Esophagus muscularis mucosa (tissue), 4 donors: ENCODE measurements around the gene SLC39A3. TPM values are rescaled to one million over a fixed set of nuclear protein-coding genes. Genes with fewer than 3 reads are reported as not detected.

Source experiments
- DNase-seq: peaks from one replicate; pipeline ENCODE4 v3.0.0-alpha.2; 2017; ENCODE audit errors: extremely low spot score
- H3K27ac ChIP-seq, 4 donors: fragments of 200-600 bp; sonication (generic); replicated peaks in 1 of 4; 1 replicate in 3 of 4; 2 replicates in 1 of 4; pipeline ENCODE4 v1.5.1; 2016 to 2019; ENCODE audit warnings: mild to moderate bottlenecking in 1 of 4
- H3K27me3 ChIP-seq, 4 donors: fragments of 200-600 bp; sonication (generic); one replicate each; pipeline versions ENCODE4 v1.5.1 to v1.6.0; 2016 to 2019
- H3K36me3 ChIP-seq, 4 donors: fragments of 200-600 bp; sonication (generic); one replicate each; pipeline ENCODE4 v1.5.1; 2016 to 2019
- H3K4me1 ChIP-seq, 4 donors: fragments of 200-600 bp; sonication (generic); one replicate each; pipeline ENCODE4 v1.5.1; 2016 to 2019
- H3K4me3 ChIP-seq, 4 donors: fragments of 200-600 bp; sonication (generic); 1 replicate in 2 of 4; 2 replicates in 2 of 4; pipeline ENCODE4 v1.5.1; 2016 to 2019; ENCODE audit warnings: mild to moderate bottlenecking in 4 of 4, moderate library complexity in 1 of 4
- H3K9me3 ChIP-seq, 4 donors: fragments of 200-600 bp; sonication (generic); 1 replicate in 3 of 4; 2 replicates in 1 of 4; pipeline ENCODE4 v1.5.1; 2016 to 2019
- EP300 ChIP-seq: sonication (generic); formaldehyde crosslinking; IDR thresholded peaks from one replicate; pipeline ENCODE4 v1.6.1; 2017; ENCODE audit warnings: antibody characterized with exemption
- POLR2A ChIP-seq: fragments of 450-650 bp; IDR thresholded peaks from one replicate; pipeline ENCODE4 v1.6.1; 2017; ENCODE audit warnings: antibody characterized with exemption, moderate library complexity, mild to moderate bottlenecking, low read depth
- POLR2AphosphoS5 ChIP-seq, 2 donors: sonication (generic); formaldehyde crosslinking; IDR thresholded peaks; one replicate each; pipeline ENCODE4 v1.6.1; 2017; ENCODE audit warnings: antibody characterized with exemption in 2 of 2
- WGBS: methylation state at CpG from one replicate; pipeline ENCODE4 v1.1.5; 2018; 5-methylcytosine and 5-hydroxymethylcytosine counted together
- intact Hi-C: fragments of 100-400 bp; cut with DNase I; formaldehyde crosslinking; loops from one replicate; pipeline ENCODE4 v1.15.1; 2023
- total RNA-seq, 4 donors: library from RNA; depleted of rRNA; stranded (reverse); fragments of >200 nt; gene quantifications; one replicate each; pipeline versions ENCODE4 v1.1.0 to v1.2.1, GENCODE V29; 2016
- TF ChIP-seq, protein P1 (sequence below), 3 experiments: fragments of 200-600 bp in 2 of 3; fragments of 450-650 bp in 1 of 3; sonication (generic) in 2 of 3; IDR thresholded peaks; one replicate each; pipeline ENCODE4 v1.5.1; 2017 to 2019; ENCODE audit warnings: antibody characterized with exemption in 3 of 3, mild to moderate bottlenecking in 2 of 3, moderate library complexity in 1 of 3

The SLC39A3 gene
- total RNA-seq, 4 donors from 2014 or later = 31.6 to 36.9 (median 33.8) TPM

DNA sequence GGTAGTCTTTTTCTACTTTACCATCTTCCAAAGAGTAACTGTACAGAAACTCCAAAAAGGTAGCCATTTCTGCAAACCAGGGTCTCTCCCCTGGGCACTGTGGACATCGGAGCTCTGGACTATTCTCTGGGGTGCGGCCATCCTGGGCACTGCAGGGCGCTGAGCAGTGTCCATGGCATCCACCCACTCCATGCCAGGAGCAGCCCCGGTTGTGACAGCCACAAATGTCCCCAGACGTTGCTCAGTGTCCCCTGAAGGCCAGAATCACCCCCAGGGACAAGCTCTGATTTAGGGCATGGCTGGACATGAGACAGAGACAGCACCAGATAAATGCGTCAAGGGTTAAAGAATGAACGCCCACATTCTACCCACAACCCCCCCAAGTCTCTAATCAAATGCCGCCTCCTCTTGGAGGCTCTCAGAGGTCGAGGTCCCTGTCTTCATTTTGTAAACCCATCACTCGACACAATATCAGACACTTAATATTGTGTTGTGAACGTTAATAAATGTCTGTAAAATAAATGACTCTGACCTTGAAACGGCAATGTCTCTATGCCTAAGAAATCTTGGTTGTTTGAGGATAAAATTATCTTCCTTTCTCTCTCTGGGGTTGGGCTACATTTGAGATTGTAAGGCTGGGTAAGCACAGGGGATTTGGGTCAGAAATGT, 46.2 kb downstream of the SLC39A3 start:
- no peak for TF ChIP-seq POLR2AphosphoS5 (IDR thresholded peaks at IDR 0.05)
- no peak for TF ChIP-seq EP300
- TF ChIP-seq, protein P1, sequence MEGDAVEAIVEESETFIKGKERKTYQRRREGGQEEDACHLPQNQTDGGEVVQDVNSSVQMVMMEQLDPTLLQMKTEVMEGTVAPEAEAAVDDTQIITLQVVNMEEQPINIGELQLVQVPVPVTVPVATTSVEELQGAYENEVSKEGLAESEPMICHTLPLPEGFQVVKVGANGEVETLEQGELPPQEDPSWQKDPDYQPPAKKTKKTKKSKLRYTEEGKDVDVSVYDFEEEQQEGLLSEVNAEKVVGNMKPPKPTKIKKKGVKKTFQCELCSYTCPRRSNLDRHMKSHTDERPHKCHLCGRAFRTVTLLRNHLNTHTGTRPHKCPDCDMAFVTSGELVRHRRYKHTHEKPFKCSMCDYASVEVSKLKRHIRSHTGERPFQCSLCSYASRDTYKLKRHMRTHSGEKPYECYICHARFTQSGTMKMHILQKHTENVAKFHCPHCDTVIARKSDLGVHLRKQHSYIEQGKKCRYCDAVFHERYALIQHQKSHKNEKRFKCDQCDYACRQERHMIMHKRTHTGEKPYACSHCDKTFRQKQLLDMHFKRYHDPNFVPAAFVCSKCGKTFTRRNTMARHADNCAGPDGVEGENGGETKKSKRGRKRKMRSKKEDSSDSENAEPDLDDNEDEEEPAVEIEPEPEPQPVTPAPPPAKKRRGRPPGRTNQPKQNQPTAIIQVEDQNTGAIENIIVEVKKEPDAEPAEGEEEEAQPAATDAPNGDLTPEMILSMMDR (IDR thresholded peaks at IDR 0.05) = no peak
- no peak for TF ChIP-seq POLR2A
- 31% methylated on average over 12 of the region's 12 CpGs for WGBS
- intact Hi-C loops = no loop called here

GRCh38 chr19:2691951-2692350, 47.9 kb downstream of the SLC39A3 start:
- Histone ChIP-seq H3K4me3 (no peak overlapping the region), H3K4me1 (peaks cover 26 to 36% (median 28%) of the 10 kb centered on the region in 4 donors), H3K9me3 (no peaks in the 10 kb centered on the region), H3K27ac (no peak overlapping the region), H3K36me3 (peaks cover 0 to 3% (median 0%) of the 10 kb centered on the region in 4 donors), H3K27me3 (no peaks in the 10 kb centered on the region)
- intact Hi-C loops = no loop called here
- no peak for DNase-seq
- 83% methylated on average over 7 of the region's 9 CpGs for WGBS
- no peak for TF ChIP-seq POLR2A
- no peak for TF ChIP-seq EP300
- TF ChIP-seq, protein P1 (IDR thresholded peaks at IDR 0.05) = no peak
- no peak for TF ChIP-seq POLR2AphosphoS5 (IDR thresholded peaks at IDR 0.05)

More for the DNA sequence above, 46.2 kb downstream of the SLC39A3 start:
- Histone ChIP-seq H3K27ac (peak overlapping the region; percentile 16 to 82 (median 58)), H3K36me3 (peaks cover 0 to 3% (median 0%) of the 10 kb centered on the region in 4 donors), H3K27me3 (no peaks in the 10 kb centered on the region), H3K9me3 (no peaks in the 10 kb centered on the region), H3K4me1 (peaks cover 26 to 36% (median 28%) of the 10 kb centered on the region in 4 donors), H3K4me3 (no peak overlapping the region)
- no peak for DNase-seq

- 94% methylated on average over 11 of the region's 11 CpGs for WGBS
- H3K9me3 ChIP-seq = no peaks in the 10 kb centered on the region
- peaks cover 0 to 3% (median 0%) of the 10 kb centered on the region in 4 donors for H3K36me3 ChIP-seq
- intact Hi-C loops = no loop called here
- H3K4me3 ChIP-seq = no peak overlapping the region
- no peak overlapping the region for H3K27ac ChIP-seq
- H3K27me3 ChIP-seq = no peaks in the 10 kb centered on the region
- no peak for DNase-seq
- no peak for TF ChIP-seq EP300
- TF ChIP-seq, protein P1 (IDR thresholded peaks at IDR 0.05) = no peak
- TF ChIP-seq POLR2A = no peak
- TF ChIP-seq POLR2AphosphoS5 (IDR thresholded peaks at IDR 0.05) = no peak
- H3K4me1 ChIP-seq = peaks cover 25 to 28% (median 26%) of the 10 kb centered on the region in 4 donors
Observed at GRCh38 chr19:2690856-2691255, 49.0 kb downstream of the SLC39A3 start.

DNA sequence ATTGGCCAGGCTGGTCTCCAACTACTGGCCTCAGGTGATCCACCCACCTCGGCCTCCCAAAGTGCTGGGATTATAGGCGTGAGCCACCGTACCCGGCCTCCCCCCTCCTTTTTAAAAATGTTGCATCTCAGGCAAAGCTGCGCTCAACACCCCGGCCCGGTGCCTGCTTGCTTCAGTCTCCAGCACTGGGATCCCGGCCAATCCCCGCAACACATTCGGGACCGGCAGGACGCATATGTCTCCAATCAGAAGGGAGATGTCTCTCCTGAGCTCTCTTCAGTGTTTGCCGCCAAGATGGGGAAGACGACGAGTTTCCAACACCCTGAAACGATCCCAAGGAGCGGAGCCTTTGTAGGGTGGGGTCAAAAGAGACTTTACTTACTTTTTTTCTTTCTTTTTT, 53.5 kb downstream of the SLC39A3 start:
- H3K27me3 ChIP-seq = no peaks in the 10 kb centered on the region
- WGBS = 83% methylated on average over 17 of the region's 17 CpGs
- H3K27ac ChIP-seq = no peak overlapping the region
- H3K36me3 ChIP-seq = peaks cover 0 to 8% (median 0%) of the 10 kb centered on the region in 4 donors
- no peaks in the 10 kb centered on the region for H3K9me3 ChIP-seq
- intact Hi-C loops = no loop called here
- TF ChIP-seq, protein P1 (IDR thresholded peaks at IDR 0.05) = no peak
- TF ChIP-seq EP300 (no peak), POLR2AphosphoS5 (IDR thresholded peaks at IDR 0.05) (no peak), POLR2A (no peak)
- H3K4me1 ChIP-seq = no peaks in the 10 kb centered on the region
- no peak for DNase-seq
- no peak overlapping the region for H3K4me3 ChIP-seq
